PC-9 (cell line): ENCODE measurements around the gene STUB1. TPM values are rescaled to one million over a fixed set of nuclear protein-coding genes. Genes with fewer than 3 reads are reported as not detected.

Experiments
- BruUV-seq: library from RNA; stranded (reverse); fragments of 400-500 nt; replicated peaks from 2 replicates; lab custom pipeline; 2021; lab: Mats Ljungman, UMichigan
- CTCF ChIA-PET: fragments of 300-600 bp; sonication (Branson Sonifier 250); formaldehyde crosslinking; loops from one replicate; lab custom pipeline; 2022; ENCODE audit warnings: antibody characterized with exemption; lab: Charles Lee
- POLR2A ChIA-PET: fragments of 300-600 bp; sonication (Branson Sonifier 250); formaldehyde crosslinking; loops from one replicate; lab custom pipeline; 2022; ENCODE audit warnings: antibody characterized with exemption; ENCODE audit not compliant: unreplicated experiment; lab: Charles Lee
- DNase-seq, 2 experiments: peaks; one replicate each; pipeline versions ENCODE4 v3.0.0 to v3.0.0-alpha.2; 2015 to 2022; ENCODE audit warnings: mixed read lengths in 1 of 2
- H2AFZ ChIP-seq: fragments of 200-600 bp; sonication (generic); 2 replicates; pipeline ENCODE4 v1.8.1; 2017; ENCODE audit warnings: antibody characterized with exemption
- H3F3A ChIP-seq: fragments of 200-600 bp; sonication (generic); 2 replicates; pipeline ENCODE4 v1.8.1; 2017; ENCODE audit warnings: antibody characterized with exemption, mild to moderate bottlenecking, low read depth; ENCODE audit not compliant: insufficient read depth
- H3K27ac ChIP-seq: fragments of 200-600 bp; sonication (generic); 2 replicates; pipeline ENCODE4 v1.6.1; 2016; ENCODE audit warnings: mixed run types
- H3K27me3 ChIP-seq: fragments of 200-600 bp; sonication (generic); 2 replicates; pipeline ENCODE4 v1.6.1; 2016; ENCODE audit warnings: low read depth, mixed run types; ENCODE audit not compliant: insufficient read depth
- H3K36me3 ChIP-seq: fragments of 200-600 bp; sonication (generic); 2 replicates; pipeline ENCODE4 v1.6.1; 2016; ENCODE audit warnings: low read depth, mixed run types
- H3K4me1 ChIP-seq: fragments of 200-600 bp; sonication (generic); replicated peaks from 2 replicates; pipeline ENCODE4 v1.6.1; 2016; ENCODE audit warnings: mixed run types; ENCODE audit not compliant: insufficient read depth
- H3K4me2 ChIP-seq: fragments of 200-600 bp; sonication (generic); 2 replicates; pipeline ENCODE4 v1.6.1; 2017; ENCODE audit warnings: mixed run types
- H3K4me3 ChIP-seq: fragments of 200-600 bp; sonication (generic); 2 replicates; pipeline ENCODE4 v1.6.1; 2016; ENCODE audit warnings: mixed run types
- H3K79me2 ChIP-seq: fragments of 200-600 bp; sonication (generic); 2 replicates; pipeline ENCODE4 v1.6.1; 2017; ENCODE audit warnings: low read depth, mixed run types
- H3K9me2 ChIP-seq: fragments of 200-600 bp; sonication (generic); 2 replicates; pipeline ENCODE4 v1.8.1; 2017; ENCODE audit warnings: mild to moderate bottlenecking; ENCODE audit not compliant: insufficient read depth
- H3K9me3 ChIP-seq: fragments of 200-600 bp; sonication (generic); 2 replicates; pipeline ENCODE4 v1.8.1; 2016; ENCODE audit warnings: low read depth; ENCODE audit not compliant: insufficient read depth
- H4K20me1 ChIP-seq: fragments of 200-600 bp; sonication (generic); 2 replicates; pipeline ENCODE4 v1.8.1; 2017; ENCODE audit not compliant: insufficient read depth
- CTCF ChIP-seq: fragments of 200-600 bp; sonication (generic); conservative IDR thresholded peaks from 2 replicates; pipeline ENCODE4 v1.6.1; 2017; ENCODE audit warnings: mixed run types, antibody characterized with exemption, mild to moderate bottlenecking, moderate library complexity
- EZH2 ChIP-seq: fragments of 200-600 bp; sonication (generic); IDR thresholded peaks from 2 replicates; pipeline ENCODE4 v1.8.0; 2017; ENCODE audit warnings: antibody characterized with exemption, low read depth
- intact Hi-C: fragments of 100-400 bp; cut with micrococcal nuclease; formaldehyde crosslinking; loops from one replicate; pipeline ENCODE4 v1.10.0; 2022; ENCODE audit not compliant: unreplicated experiment
- total RNA-seq: library from RNA; stranded (reverse); gene quantifications from 2 replicates; pipeline ENCODE4 v1.2.3, GENCODE V29; 2021

Gene STUB1
- total RNA-seq, 1 experiment from 2014 or later: 174 TPM

- no TSS peak for BruUV-seq
- Histone ChIP-seq H2AFZ (peak within 1 kb of the TSS; percentile 75), H3K4me3 (peak within 1 kb of the TSS; percentile 98), H3K36me3 (no peaks in the 10 kb centered on the region), H4K20me1 (peaks cover 13% of the 10 kb centered on the region; the same call in 1 of the 2 replicates), H3K9me3 (no peaks in the 10 kb centered on the region), H3K4me2 (peak within 1 kb of the TSS; percentile 94), H3K9me2 (no peaks in the 10 kb centered on the region), H3K27ac (peak within 1 kb of the TSS; percentile 55), H3K27me3 (no peaks in the 10 kb centered on the region), H3K4me1 (peaks cover 31% of the 10 kb centered on the region), H3F3A (peaks cover 40% of the 10 kb centered on the region), H3K79me2 (peaks cover 8% of the 10 kb centered on the region)
- ChIA-PET CTCF (interaction anchor here (0.5 to 0.6 kb wide), 3 partner anchors 49 to 332 kb away, joined by 3 to 7 read pairs (median 7); no protein-coding TSS in a partner anchor), POLR2A (interaction anchor here (0.6 to 1.0 kb wide), 5 partner anchors 39 to 67 kb away, joined by 3 to 9 read pairs (median 4); partner anchors contain the start of genes CHTF18, MSLN and RPUSD1)
- TF ChIP-seq EZH2 (no peak), CTCF (no peak; the same call in 1 of the 2 replicates)
- peak; percentile 73 to 95 for DNase-seq
- intact Hi-C loops: loop anchor here (2.0 kb wide), 1 partner anchor 64 kb away; no protein-coding TSS in a partner anchor
These were observed 41.0 kb downstream of the STUB1 start, which contains the start of gene ANTKMT for GRCh38 chr16:720990-721764. Gene ANTKMT, plus strand, starts transcription at chr16:721146. Its CDS starts 129 bp downstream, at chr16:721275.

DNA sequence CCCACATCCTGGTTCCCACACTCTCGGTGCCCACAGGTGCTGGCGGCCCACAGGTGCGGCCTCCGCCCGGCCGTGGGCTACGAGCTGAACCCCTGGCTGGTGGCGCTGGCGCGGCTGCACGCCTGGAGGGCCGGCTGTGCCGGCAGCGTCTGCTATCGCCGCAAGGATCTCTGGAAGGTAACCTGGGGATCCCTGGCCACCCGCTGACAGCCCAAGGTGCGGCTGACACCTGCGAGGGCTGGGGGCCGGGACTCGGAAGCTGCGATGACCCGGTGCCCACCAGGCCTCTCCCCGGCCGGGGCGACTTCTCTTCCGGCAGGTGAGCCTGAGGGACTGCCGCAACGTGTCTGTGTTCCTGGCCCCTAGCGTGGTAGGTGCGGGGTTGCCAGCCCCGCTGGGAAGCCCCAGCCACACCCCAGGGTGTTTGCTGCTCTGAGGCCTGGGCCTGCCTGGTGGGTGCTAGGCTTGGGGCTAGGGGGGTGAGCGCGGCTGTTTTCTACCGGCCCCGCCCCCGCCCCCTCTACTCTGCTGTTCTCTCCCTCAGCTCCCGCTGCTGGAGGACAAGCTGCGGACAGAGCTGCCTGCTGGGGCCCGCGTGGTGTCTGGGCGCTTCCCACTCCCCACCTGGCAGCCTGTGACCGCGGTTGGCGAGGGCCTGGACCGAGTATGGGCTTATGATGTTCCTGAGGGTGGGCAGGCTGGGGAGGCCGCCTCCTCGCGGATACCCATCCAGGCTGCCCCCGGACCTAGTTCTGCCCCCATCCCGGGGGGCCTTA, 41.7 kb downstream of the STUB1 start:
- TF ChIP-seq EZH2: no peak
- no peak for TF ChIP-seq CTCF

More for the DNA sequence above, 41.7 kb downstream of the STUB1 start:
- Histone ChIP-seq H3K4me3 (peak overlapping the region; percentile 98; the same call in 1 of the 2 replicates), H4K20me1 (peaks cover 10% of the 10 kb centered on the region; the same call in 1 of the 2 replicates), H3K36me3 (no peaks in the 10 kb centered on the region), H3K9me2 (no peaks in the 10 kb centered on the region), H3K4me1 (peaks cover 25% of the 10 kb centered on the region), H3K79me2 (peaks cover 4% of the 10 kb centered on the region; the same call in 1 of the 2 replicates), H2AFZ (no peak overlapping the region), H3K4me2 (peak overlapping the region; percentile 94), H3K9me3 (no peaks in the 10 kb centered on the region), H3K27ac (no peak overlapping the region), H3K27me3 (no peaks in the 10 kb centered on the region), H3F3A (peaks cover 42% of the 10 kb centered on the region)
- DNase-seq: no peak
- BruUV-seq: no TSS peak
- intact Hi-C loops: loop anchor here (2.0 kb wide), 1 partner anchor 63 kb away; no protein-coding TSS in a partner anchor
- CTCF ChIA-PET: interaction anchor here (0.5 to 0.6 kb wide), 2 partner anchors 235 to 332 kb away, joined by 3 to 7 read pairs; no protein-coding TSS in a partner anchor
- POLR2A ChIA-PET: interaction anchor here (0.6 to 1.0 kb wide), 4 partner anchors 39 to 66 kb away, joined by 3 to 6 read pairs (median 3); partner anchors contain the start of genes CHTF18 and RPUSD1
